AG10803 (cell line): Measurements from ENCODE around the gene WBP2.

ENCODE experiments used
- DNase-seq: peaks from one replicate; pipeline ENCODE4 v3.0.0; 2010; ENCODE audit warnings: low read depth
- H3K4me3 ChIP-seq: 2 replicates; pipeline ENCODE4 v1.5.1; 2011; ENCODE audit warnings: mild to moderate bottlenecking, low read length, control low read depth
- TF ChIP-seq, protein P1 (sequence below): conservative IDR thresholded peaks from 2 replicates; pipeline ENCODE4 v1.5.1; 2011; ENCODE audit warnings: mild to moderate bottlenecking, low read length, control low read depth, inconsistent platforms

WBP2 gene

GRCh38 chr17:75827308-75828075, 27.6 kb downstream of the WBP2 start:
- peak overlapping the region; percentile 30; the same call in 1 of the 2 replicates for H3K4me3 ChIP-seq
- TF ChIP-seq, protein P1, sequence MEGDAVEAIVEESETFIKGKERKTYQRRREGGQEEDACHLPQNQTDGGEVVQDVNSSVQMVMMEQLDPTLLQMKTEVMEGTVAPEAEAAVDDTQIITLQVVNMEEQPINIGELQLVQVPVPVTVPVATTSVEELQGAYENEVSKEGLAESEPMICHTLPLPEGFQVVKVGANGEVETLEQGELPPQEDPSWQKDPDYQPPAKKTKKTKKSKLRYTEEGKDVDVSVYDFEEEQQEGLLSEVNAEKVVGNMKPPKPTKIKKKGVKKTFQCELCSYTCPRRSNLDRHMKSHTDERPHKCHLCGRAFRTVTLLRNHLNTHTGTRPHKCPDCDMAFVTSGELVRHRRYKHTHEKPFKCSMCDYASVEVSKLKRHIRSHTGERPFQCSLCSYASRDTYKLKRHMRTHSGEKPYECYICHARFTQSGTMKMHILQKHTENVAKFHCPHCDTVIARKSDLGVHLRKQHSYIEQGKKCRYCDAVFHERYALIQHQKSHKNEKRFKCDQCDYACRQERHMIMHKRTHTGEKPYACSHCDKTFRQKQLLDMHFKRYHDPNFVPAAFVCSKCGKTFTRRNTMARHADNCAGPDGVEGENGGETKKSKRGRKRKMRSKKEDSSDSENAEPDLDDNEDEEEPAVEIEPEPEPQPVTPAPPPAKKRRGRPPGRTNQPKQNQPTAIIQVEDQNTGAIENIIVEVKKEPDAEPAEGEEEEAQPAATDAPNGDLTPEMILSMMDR, result peak; percentile 61
- peak; percentile 40 for DNase-seq

DNA sequence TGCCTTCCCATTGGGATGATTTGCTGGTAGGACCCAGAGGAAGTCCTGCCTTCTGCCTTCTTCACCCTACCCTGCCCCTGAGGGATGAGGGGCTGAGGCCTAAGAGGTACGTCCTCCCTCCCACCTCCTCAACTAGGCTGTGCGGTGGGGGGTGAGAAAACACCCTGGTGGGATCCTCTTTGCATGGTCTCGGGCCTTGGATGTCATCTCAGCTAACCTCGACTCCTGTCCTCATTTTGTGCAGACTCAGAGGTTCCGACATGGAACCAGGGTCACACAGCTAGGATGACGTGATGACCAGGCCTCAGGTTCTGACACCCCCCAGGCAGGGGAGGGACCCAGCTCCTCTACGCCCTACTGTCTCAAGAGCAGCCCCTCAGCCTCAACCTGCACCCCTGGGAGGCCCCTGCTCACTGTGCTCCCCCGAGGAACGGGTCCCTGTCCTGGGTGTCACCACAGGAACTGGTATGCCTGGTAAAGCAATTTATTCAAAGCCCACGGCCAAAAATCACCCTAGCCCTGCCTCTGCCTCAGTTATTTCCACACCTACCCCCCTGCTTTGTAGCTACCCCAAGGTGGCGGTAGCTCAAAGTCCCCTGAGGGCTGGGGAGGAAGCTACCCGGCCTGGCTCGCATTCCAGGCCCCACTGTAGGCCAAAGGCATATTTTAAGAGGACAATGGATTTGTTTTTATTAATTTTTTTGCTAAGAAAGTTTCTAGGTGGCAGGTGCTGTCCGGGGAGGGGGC, 28.4 kb downstream of the WBP2 start:
- TF ChIP-seq, protein P1, result no peak
- no peak overlapping the region for H3K4me3 ChIP-seq
- no peak for DNase-seq

DNA sequence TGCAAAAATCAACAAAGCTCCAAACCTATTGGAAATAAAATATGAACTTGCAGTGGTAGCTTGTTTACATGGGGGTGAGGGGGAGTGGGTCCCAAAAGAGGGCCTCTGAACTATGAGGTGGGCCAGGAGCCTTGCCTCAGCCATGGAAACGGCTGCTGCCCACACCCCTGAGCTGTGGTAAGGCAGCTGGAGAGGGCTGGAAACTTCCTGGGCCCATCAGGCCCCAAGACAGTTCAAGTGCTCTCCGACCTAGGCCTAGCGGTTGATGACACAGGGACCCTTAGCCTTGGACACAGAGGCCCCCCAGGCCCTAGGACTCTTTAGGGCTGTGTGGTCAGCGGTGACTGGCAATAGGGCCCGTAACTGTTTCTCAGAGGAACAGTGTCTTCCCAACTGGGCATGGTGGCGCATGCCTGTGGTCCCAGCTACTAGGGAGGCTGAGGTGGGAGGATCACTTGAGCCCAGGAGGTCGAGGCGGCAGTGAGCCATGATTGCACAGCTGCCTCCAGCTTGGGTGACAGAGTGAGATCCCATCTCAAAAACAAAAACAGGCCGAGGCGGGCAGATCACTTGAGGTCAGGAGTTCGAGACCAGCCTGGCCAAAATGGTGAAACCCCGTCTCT, 29.3 kb downstream of the WBP2 start:
- DNase-seq, result no peak
- no peak overlapping the region for H3K4me3 ChIP-seq
- TF ChIP-seq, protein P1, result no peak

GRCh38 chr17:75825149-75825552, 30.0 kb downstream of the WBP2 start:
- no peak for DNase-seq
- TF ChIP-seq, protein P1, result no peak
- H3K4me3 ChIP-seq, result no peak overlapping the region

DNA sequence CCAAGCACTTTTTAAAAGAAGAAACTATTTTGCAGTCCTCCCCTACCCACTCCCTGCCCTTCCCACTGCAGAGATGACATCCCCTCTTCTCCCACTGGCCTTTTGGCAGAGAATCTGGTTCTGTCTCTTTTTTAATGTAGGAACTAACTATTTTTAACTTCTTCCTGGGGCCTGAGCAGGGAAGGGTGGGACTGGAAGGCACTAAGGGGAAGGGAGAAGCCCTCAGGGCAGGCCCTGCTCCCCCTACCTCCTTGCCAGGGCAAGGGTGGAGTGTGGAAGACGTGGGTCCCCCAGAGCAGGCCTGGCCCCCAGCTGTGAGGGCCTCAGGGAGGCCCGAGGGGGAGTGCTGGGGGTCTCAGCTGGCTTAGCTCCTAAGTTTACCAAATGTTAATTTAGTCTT, 30.5 kb downstream of the WBP2 start:
- DNase-seq, result no peak
- TF ChIP-seq, protein P1, result no peak
- H3K4me3 ChIP-seq, result no peak overlapping the region

DNA sequence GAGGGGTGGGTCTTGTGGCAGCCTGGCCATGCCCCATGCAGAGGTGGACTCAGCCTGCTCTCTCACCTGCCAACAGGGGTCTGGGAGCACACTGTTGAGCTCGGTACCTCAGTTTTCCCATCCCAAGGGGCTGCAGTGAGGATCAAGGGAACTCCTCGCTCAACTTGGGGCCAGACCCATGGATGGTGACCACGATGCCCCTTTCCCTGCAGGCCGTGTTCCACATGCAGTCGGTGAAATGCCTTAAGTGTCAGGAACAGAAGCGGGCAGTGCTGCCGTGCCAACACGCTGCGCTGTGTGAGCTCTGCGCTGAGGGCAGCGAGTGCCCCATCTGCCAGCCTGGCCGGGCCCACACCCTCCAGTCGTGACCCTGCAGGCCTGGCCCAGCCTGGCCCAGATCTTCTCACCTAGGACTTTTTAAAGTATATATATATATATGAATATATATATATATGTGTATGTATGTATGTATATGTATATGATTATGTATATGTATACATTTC, 31.0 kb downstream of the WBP2 start:
- TF ChIP-seq, protein P1, result no peak
- DNase-seq, result no peak
- H3K4me3 ChIP-seq, result no peak overlapping the region
